Prostate gland (tissue), 2 donors: Measurements from ENCODE around the gene PSMC5. TPM values are rescaled to one million over a fixed set of nuclear protein-coding genes. Genes with fewer than 3 reads are reported as not detected.

Experiments used
- DNase-seq: peaks from one replicate; pipeline ENCODE4 v3.0.0-alpha.2; 2019; ENCODE audit warnings: low spot score
- H3K27ac ChIP-seq, 2 donors: fragments of 200-600 bp; sonication (generic); 2 replicates each; pipeline ENCODE4 v1.5.1; 2017 to 2019
- H3K27me3 ChIP-seq: fragments of 200-600 bp; sonication (generic); replicated peaks from 2 replicates; pipeline ENCODE4 v1.5.1; 2019; ENCODE audit not compliant: insufficient read depth
- H3K36me3 ChIP-seq, 2 donors: fragments of 200-600 bp; sonication (generic); 1 replicate in 1 of 2; 2 replicates in 1 of 2; pipeline versions ENCODE4 v1.5.1 to v1.8.1; 2017 to 2019
- H3K4me1 ChIP-seq: fragments of 200-600 bp; sonication (generic); replicated peaks from 2 replicates; pipeline ENCODE4 v1.5.1; 2019
- H3K4me3 ChIP-seq, 2 donors: fragments of 200-600 bp; sonication (generic); 2 replicates each; pipeline ENCODE4 v1.5.1; 2017 to 2019
- H3K9me3 ChIP-seq: fragments of 200-600 bp; sonication (generic); 2 replicates; pipeline ENCODE4 v1.5.1; 2017
- CTCF ChIP-seq, 4 experiments: fragments of 200-600 bp in 2 of 4; fragments of 450-650 bp in 2 of 4; sonication (generic) in 2 of 4; IDR thresholded peaks; 1 replicate in 3 of 4; 2 replicates in 1 of 4; pipeline ENCODE4 v1.5.1; 2016 to 2019; ENCODE audit warnings: antibody characterized with exemption in 4 of 4, mild to moderate bottlenecking in 2 of 4, moderate library complexity in 2 of 4
- POLR2A ChIP-seq: fragments of 450-650 bp; IDR thresholded peaks from one replicate; pipeline ENCODE4 v1.6.1; 2016; ENCODE audit warnings: antibody characterized with exemption, mild to moderate bottlenecking
- POLR2AphosphoS5 ChIP-seq: sonication (generic); formaldehyde crosslinking; IDR thresholded peaks from one replicate; pipeline ENCODE4 v1.6.1; 2017; ENCODE audit warnings: antibody characterized with exemption
- WGBS: methylation state at CpG from one replicate; pipeline ENCODE4 v1.1.5; 2018; 5-methylcytosine and 5-hydroxymethylcytosine counted together
- intact Hi-C: fragments of 100-400 bp; cut with DNase I; formaldehyde crosslinking; loops from one replicate; pipeline ENCODE4 v1.14.2; 2022
- total RNA-seq, 2 donors: library from RNA; depleted of rRNA; stranded (reverse); fragments of >200 nt; gene quantifications; one replicate each; pipeline ENCODE4 v1.1.0, GENCODE V29; 2016

Gene PSMC5
- total RNA-seq, 2 donors from 2014 or later: 94.0 to 109 TPM

- H3K9me3 ChIP-seq: no peaks in the 10 kb centered on the region
- no peak for DNase-seq
- no peak overlapping the region for H3K27ac ChIP-seq
- H3K36me3 ChIP-seq: peaks cover 11 to 18% of the 10 kb centered on the region in 2 donors
- 88% methylated on average over 3 of the region's 3 CpGs for WGBS
- TF ChIP-seq POLR2A (no peak), CTCF (IDR thresholded peaks at IDR 0.05) (no peak), POLR2AphosphoS5 (no peak)
- no peaks in the 10 kb centered on the region for H3K27me3 ChIP-seq
- H3K4me1 ChIP-seq: no peaks in the 10 kb centered on the region
- H3K4me3 ChIP-seq: no peak overlapping the region
- intact Hi-C loops: no loop called here
These were observed 28.6 kb upstream of the PSMC5 start for GRCh38 chr17:63798572-63799106.

- no peaks in the 10 kb centered on the region for H3K9me3 ChIP-seq
- intact Hi-C loops: no loop called here
- no peaks in the 10 kb centered on the region for H3K27me3 ChIP-seq
- TF ChIP-seq CTCF (IDR thresholded peaks at IDR 0.05) (no peak), POLR2AphosphoS5 (no peak), POLR2A (no peak)
- no peak overlapping the region for H3K4me3 ChIP-seq
- peaks cover 11 to 14% of the 10 kb centered on the region in 2 donors for H3K36me3 ChIP-seq
- no peaks in the 10 kb centered on the region for H3K4me1 ChIP-seq
- 100% methylated on average over 1 of the region's 1 CpG for WGBS
- DNase-seq: no peak
- H3K27ac ChIP-seq: no peak overlapping the region
These were observed 26.4 kb upstream of the PSMC5 start for GRCh38 chr17:63800783-63801182.

- TF ChIP-seq POLR2A: no peak
- Histone ChIP-seq H3K36me3 (peaks cover 8 to 10% of the 10 kb centered on the region in 2 donors), H3K4me1 (no peaks in the 10 kb centered on the region), H3K4me3 (no peak overlapping the region), H3K9me3 (no peaks in the 10 kb centered on the region), H3K27me3 (no peaks in the 10 kb centered on the region), H3K27ac (no peak overlapping the region)
- intact Hi-C loops: no loop called here
- no peak for DNase-seq
- 96% methylated on average over 1 of the region's 1 CpG for WGBS
These were observed 22.9 kb upstream of the PSMC5 start for GRCh38 chr17:63804328-63804727.

- WGBS: 60% methylated on average over 2 of the region's 2 CpGs
- Histone ChIP-seq H3K36me3 (peaks cover 6% of the 10 kb centered on the region in 2 donors), H3K4me3 (no peak overlapping the region), H3K27ac (no peak overlapping the region), H3K27me3 (no peaks in the 10 kb centered on the region), H3K4me1 (no peaks in the 10 kb centered on the region), H3K9me3 (no peaks in the 10 kb centered on the region)
- no peak for TF ChIP-seq POLR2AphosphoS5
- TF ChIP-seq CTCF (IDR thresholded peaks at IDR 0.05): no peak
- TF ChIP-seq POLR2A: no peak
- intact Hi-C loops: no loop called here
- no peak for DNase-seq
These were observed 21.6 kb upstream of the PSMC5 start for GRCh38 chr17:63805591-63805990.

- intact Hi-C loops: no loop called here
- no peak for DNase-seq
- H3K36me3 ChIP-seq: peaks cover 24 to 27% of the 10 kb centered on the region in 2 donors
- 87% methylated on average over 9 of the region's 9 CpGs for WGBS
- H3K4me1 ChIP-seq: no peaks in the 10 kb centered on the region
- H3K27me3 ChIP-seq: no peaks in the 10 kb centered on the region
- TF ChIP-seq POLR2A (no peak), CTCF (IDR thresholded peaks at IDR 0.05) (no peak)
- no peak overlapping the region for H3K4me3 ChIP-seq
- no peaks in the 10 kb centered on the region for H3K9me3 ChIP-seq
- H3K27ac ChIP-seq: no peak overlapping the region
These were observed 17.3 kb upstream of the PSMC5 start for GRCh38 chr17:63809970-63810369.
